IMR-90 (cell line): ENCODE data around the gene COL18A1. TPM values are rescaled to one million over a fixed set of nuclear protein-coding genes. Genes with fewer than 3 reads are reported as not detected.

Experiments used
- ATAC-seq: fragments of 200-7000 bp; cut with Tn5 transposase; 2 replicates; pipeline ENCODE4 v1.9.1; 2020; ENCODE audit warnings: low read depth, mild to moderate bottlenecking, moderate library complexity
- BruUV-seq: library from RNA; stranded (reverse); fragments of 400-500 nt; replicated peaks from 2 replicates; lab custom pipeline; 2021; lab: Mats Ljungman, UMichigan
- CTCF ChIA-PET: fragments of 300-600 bp; formaldehyde crosslinking; extraction: SDS; loops from one replicate; lab custom pipeline; 2021; ENCODE audit warnings: antibody characterized with exemption; lab: Yijun Ruan, JAX
- POLR2A ChIA-PET: fragments of 300-600 bp; sonication (Branson Sonifier 250); formaldehyde crosslinking; loops from one replicate; lab custom pipeline; 2022; ENCODE audit warnings: antibody characterized with exemption; ENCODE audit not compliant: unreplicated experiment; lab: Charles Lee
- DNase-seq: peaks from one replicate; pipeline ENCODE4 v3.0.0; 2013
- H2AFZ ChIP-seq: replicated peaks from 2 replicates; pipeline ENCODE3; 2013; ENCODE audit warnings: low read length, mild to moderate bottlenecking; ENCODE audit not compliant: poor library complexity
- H2AK5ac ChIP-seq: 2 replicates; pipeline ENCODE4 v1.6.1; 2013; ENCODE audit warnings: low read depth, low read length, inconsistent platforms
- H2AK9ac ChIP-seq: replicated peaks from 2 replicates; pipeline ENCODE3; 2013; ENCODE audit warnings: mild to moderate bottlenecking, low read depth, low read length, moderate library complexity; ENCODE audit not compliant: poor library complexity
- H2BK120ac ChIP-seq: 2 replicates; pipeline ENCODE4 v1.6.1; 2013; ENCODE audit warnings: low read depth, low read length, inconsistent platforms
- H2BK15ac ChIP-seq: 3 replicates; pipeline ENCODE4 v1.6.1; 2013; ENCODE audit warnings: low read depth, low read length, inconsistent platforms
- H2BK20ac ChIP-seq: 2 replicates; pipeline ENCODE4 v1.6.1; 2013; ENCODE audit warnings: low read depth, mild to moderate bottlenecking, inconsistent platforms, low read length, moderate library complexity
- H2BK5ac ChIP-seq: 2 replicates; pipeline ENCODE4 v1.6.1; 2013; ENCODE audit warnings: mild to moderate bottlenecking, low read depth, low read length, inconsistent platforms; ENCODE audit not compliant: poor library complexity, severe bottlenecking
- H3K14ac ChIP-seq: replicated peaks from 2 replicates; pipeline ENCODE4 v1.6.1; 2013; ENCODE audit warnings: low read depth, low read length, inconsistent platforms
- H3K18ac ChIP-seq: 2 replicates; pipeline ENCODE4 v1.6.1; 2013; ENCODE audit warnings: low read depth, low read length, control low read depth
- H3K23ac ChIP-seq: 2 replicates; pipeline ENCODE4 v1.6.1; 2013; ENCODE audit warnings: low read depth, low read length, inconsistent platforms
- H3K27ac ChIP-seq: 2 replicates; pipeline ENCODE4 v1.5.1; 2013; ENCODE audit warnings: mild to moderate bottlenecking, control low read depth, low read length; ENCODE audit not compliant: insufficient read depth
- H3K27me3 ChIP-seq: 2 replicates; pipeline ENCODE4 v1.6.1; 2013; ENCODE audit warnings: low read length; ENCODE audit not compliant: control insufficient read depth, insufficient read depth
- H3K36me3 ChIP-seq: 2 replicates; pipeline ENCODE4 v1.6.1; 2013; ENCODE audit warnings: low read length, mixed read lengths; ENCODE audit not compliant: control insufficient read depth, insufficient read depth
- H3K4ac ChIP-seq: 2 replicates; pipeline ENCODE4 v1.6.1; 2013; ENCODE audit warnings: low read depth, low read length, inconsistent platforms
- H3K4me1 ChIP-seq: 2 replicates; pipeline ENCODE4 v1.6.1; 2013; ENCODE audit warnings: low read length, mixed read lengths; ENCODE audit not compliant: control insufficient read depth, insufficient read depth
- H3K4me2 ChIP-seq: 2 replicates; pipeline ENCODE4 v1.6.1; 2013; ENCODE audit warnings: low read depth, mild to moderate bottlenecking, control low read depth, low read length, moderate library complexity
- H3K4me3 ChIP-seq: 2 replicates; pipeline ENCODE4 v1.5.1; 2013; ENCODE audit warnings: low read depth, mild to moderate bottlenecking, control low read depth, low read length, moderate library complexity; ENCODE audit not compliant: insufficient read depth
- H3K56ac ChIP-seq: 2 replicates; pipeline ENCODE4 v1.6.1; 2013; ENCODE audit warnings: low read length, inconsistent platforms; ENCODE audit not compliant: insufficient read depth; ENCODE audit errors: extremely low read depth
- H3K79me1 ChIP-seq, 2 experiments: 2 replicates each; pipeline ENCODE4 v1.6.1; 2013; ENCODE audit warnings: low read length in 2 of 2, inconsistent platforms in 1 of 2, low read depth in 1 of 2
- H3K9ac ChIP-seq: 2 replicates; pipeline ENCODE4 v1.6.1; 2013; ENCODE audit warnings: low read depth, low read length, control low read depth
- H3K9me1 ChIP-seq: 2 replicates; pipeline ENCODE4 v1.6.1; 2013; ENCODE audit warnings: low read length, inconsistent platforms; ENCODE audit not compliant: insufficient read depth
- H3K9me3 ChIP-seq: 2 replicates; pipeline ENCODE4 v1.6.1; 2013; ENCODE audit warnings: low read length; ENCODE audit not compliant: control insufficient read depth, insufficient read depth
- H4K20me1 ChIP-seq: 2 replicates; pipeline ENCODE4 v1.6.1; 2013; ENCODE audit warnings: low read length, inconsistent platforms; ENCODE audit not compliant: insufficient read depth
- H4K5ac ChIP-seq: 2 replicates; pipeline ENCODE4 v1.6.1; 2013; ENCODE audit warnings: mild to moderate bottlenecking, low read depth, low read length, control low read depth
- H4K8ac ChIP-seq, 2 experiments: 2 replicates each; pipeline ENCODE4 v1.6.1; 2013; ENCODE audit warnings: low read depth in 2 of 2, low read length in 2 of 2, control low read depth in 1 of 2, inconsistent platforms in 1 of 2
- H4K91ac ChIP-seq: 2 replicates; pipeline ENCODE4 v1.6.1; 2013; ENCODE audit warnings: low read depth, low read length, inconsistent platforms; ENCODE audit not compliant: insufficient read depth
- BHLHE40 ChIP-seq: fragments of 150-350 bp; IDR thresholded peaks from 2 replicates; pipeline ENCODE4 v1.6.1; 2016; ENCODE audit warnings: mild to moderate bottlenecking, low read depth, low read length
- WGBS, 2 experiments: methylation state at CpG; one replicate each; pipeline versions ENCODE4 v1.1.5 to v1.1.7; 2013; ENCODE audit warnings: missing lambda C conversion rate in 2 of 2; ENCODE audit not compliant: insufficient read length in 1 of 2; ENCODE audit errors: extremely low coverage in 2 of 2; 5-methylcytosine and 5-hydroxymethylcytosine counted together
- dilution Hi-C: fragments of 300-500 bp; cut with HindIII; formaldehyde crosslinking; loops from one replicate; pipeline ENCODE4 v1.14.3; 2018; ENCODE audit warnings: low sequenced_read_pairs; ENCODE audit not compliant: unreplicated experiment
- in situ Hi-C: fragments of 300-500 bp; cut with MboI; formaldehyde crosslinking; loops from 3 replicates; pipeline ENCODE4 v1.14.3; 2019; ENCODE audit warnings: low sequenced_read_pairs, inconsistent platforms, mixed read lengths
- intact Hi-C: fragments of 100-400 bp; cut with micrococcal nuclease; formaldehyde crosslinking; loops from 2 replicates; pipeline ENCODE4 v1.10.0; 2022
- polyA plus RNA-seq, 3 experiments: library from polyadenylated mRNA; depleted of rRNA; stranded (reverse); fragments of >200 nt; gene quantifications; 2 replicates each; pipeline ENCODE4 v1.2.3, GENCODE V29; 2012; ENCODE audit warnings: low replicate concordance in 1 of 3
- total RNA-seq: library from RNA; depleted of rRNA; stranded (reverse); fragments of >200 nt; gene quantifications from 2 replicates; pipeline ENCODE4 v1.2.3, GENCODE V29; 2012
- TF ChIP-seq, protein P1 (sequence below): conservative IDR thresholded peaks from 2 replicates; pipeline ENCODE4 v1.5.1; 2012; ENCODE audit warnings: mild to moderate bottlenecking, low read depth, low read length, improper control_type of control experiment

Gene COL18A1
- total and polyA plus RNA-seq, 2 of the 4 experiments (the other 2 are of a cell fraction), result 4.3 to 46.7 TPM

- peak overlapping the region; percentile 65; the same call in 1 of the 2 replicates for H4K5ac ChIP-seq
- no TSS peak for BruUV-seq
Observed at GRCh38 chr21:45365608-45366241, 39.2 kb upstream of the COL18A1 start.

More at GRCh38 chr21:45365608-45366241, 39.2 kb upstream of the COL18A1 start:
- Histone ChIP-seq H2BK15ac (peak overlapping the region; percentile 99; the same call in 2 of the 3 replicates), H3K27me3 (no peaks in the 10 kb centered on the region), H3K9ac (no peak overlapping the region), H3K4ac (peak overlapping the region; percentile 96), H4K8ac (peak overlapping the region; percentile 96 to 98), H3K36me3 (no peaks in the 10 kb centered on the region), H3K4me1 (peaks cover 38% of the 10 kb centered on the region), H2BK5ac (peak overlapping the region; percentile 99), H2AFZ (peak overlapping the region; percentile 66), H3K9me3 (no peaks in the 10 kb centered on the region), H4K91ac (peak overlapping the region; percentile 98), H4K20me1 (no peaks in the 10 kb centered on the region), H3K56ac (0 out of 2 replicates have a peak overlapping the region, but pooled peaks have one; percentile 10), H2AK9ac (peak overlapping the region; percentile 21), H2BK20ac (peak overlapping the region; percentile 92), H2BK120ac (peak overlapping the region; percentile 98), H3K4me2 (no peak overlapping the region), H3K27ac (peak overlapping the region; percentile 97), H3K9me1 (peaks cover 21% of the 10 kb centered on the region), H3K14ac (peak overlapping the region; percentile 81), H3K4me3 (no peak overlapping the region), H3K23ac (peak overlapping the region; percentile 73; the same call in 1 of the 2 replicates), H3K79me1 (peaks cover 0 to 25% of the 10 kb centered on the region in 2 experiments; a peak in 2 of 4 replicates), H2AK5ac (peak overlapping the region; percentile 100), H3K18ac (peak overlapping the region; percentile 43)
- peak; percentile 68 for DNase-seq
- ATAC-seq, result no peak
- dilution Hi-C loops, result no loop called here
- ChIA-PET POLR2A (no interaction called here), CTCF (no interaction called here)
- 90% methylated on average over 11 of the region's 26 CpGs; no CpG with 5 or more reads in 1 of the 2 experiments for WGBS, 2 experiments
- TF ChIP-seq, protein P1, sequence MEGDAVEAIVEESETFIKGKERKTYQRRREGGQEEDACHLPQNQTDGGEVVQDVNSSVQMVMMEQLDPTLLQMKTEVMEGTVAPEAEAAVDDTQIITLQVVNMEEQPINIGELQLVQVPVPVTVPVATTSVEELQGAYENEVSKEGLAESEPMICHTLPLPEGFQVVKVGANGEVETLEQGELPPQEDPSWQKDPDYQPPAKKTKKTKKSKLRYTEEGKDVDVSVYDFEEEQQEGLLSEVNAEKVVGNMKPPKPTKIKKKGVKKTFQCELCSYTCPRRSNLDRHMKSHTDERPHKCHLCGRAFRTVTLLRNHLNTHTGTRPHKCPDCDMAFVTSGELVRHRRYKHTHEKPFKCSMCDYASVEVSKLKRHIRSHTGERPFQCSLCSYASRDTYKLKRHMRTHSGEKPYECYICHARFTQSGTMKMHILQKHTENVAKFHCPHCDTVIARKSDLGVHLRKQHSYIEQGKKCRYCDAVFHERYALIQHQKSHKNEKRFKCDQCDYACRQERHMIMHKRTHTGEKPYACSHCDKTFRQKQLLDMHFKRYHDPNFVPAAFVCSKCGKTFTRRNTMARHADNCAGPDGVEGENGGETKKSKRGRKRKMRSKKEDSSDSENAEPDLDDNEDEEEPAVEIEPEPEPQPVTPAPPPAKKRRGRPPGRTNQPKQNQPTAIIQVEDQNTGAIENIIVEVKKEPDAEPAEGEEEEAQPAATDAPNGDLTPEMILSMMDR, result no peak
- TF ChIP-seq BHLHE40, result peak; percentile 34; the same call in 1 of the 2 replicates
- in situ Hi-C loops, result no loop called here
- intact Hi-C loops, result loop anchor here (2.0 kb wide), 1 partner anchor 35 kb away; no protein-coding TSS in a partner anchor
